Transverse colon (tissue), 4 donors: Measurements from ENCODE around the gene ARL2.

Experiments used
- EP300 ChIP-seq: sonication (generic); formaldehyde crosslinking; IDR thresholded peaks from one replicate; pipeline ENCODE4 v1.6.1; 2017; ENCODE audit warnings: antibody characterized with exemption, low read depth
- POLR2AphosphoS5 ChIP-seq, 3 donors: sonication (generic); formaldehyde crosslinking; IDR thresholded peaks; one replicate each; pipeline ENCODE4 v1.6.1; 2016; ENCODE audit warnings: antibody characterized with exemption in 3 of 3
- TF ChIP-seq, protein P1 (sequence below), 5 experiments: fragments of 200-600 bp in 3 of 5; fragments of 450-650 bp in 2 of 5; sonication (generic) in 3 of 5; IDR thresholded peaks; 1 replicate in 2 of 5; 2 replicates in 3 of 5; pipeline ENCODE4 v1.5.1; 2016 to 2017; ENCODE audit warnings: antibody characterized with exemption in 5 of 5, inconsistent platforms in 3 of 5, mild to moderate bottlenecking in 2 of 5, moderate library complexity in 1 of 5

DNA sequence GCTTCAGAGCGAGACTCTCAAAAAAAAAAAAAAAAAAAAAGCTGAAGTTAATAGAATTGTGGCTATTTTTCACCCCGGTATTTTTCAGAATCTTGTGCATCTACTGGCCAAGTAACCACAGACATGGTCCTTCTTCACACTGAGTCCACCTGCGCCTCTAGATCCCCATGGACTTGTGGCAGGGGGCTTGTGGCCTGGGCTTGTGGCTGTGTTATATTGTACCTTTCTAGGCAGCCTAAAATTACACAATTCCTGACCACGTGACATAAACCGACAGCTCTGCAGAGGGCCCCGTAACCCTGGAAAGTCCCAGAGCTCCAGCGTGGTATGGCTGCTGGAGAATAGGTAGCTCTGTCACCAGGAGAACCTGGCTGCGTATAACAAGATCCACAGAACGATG is 55.3 kb downstream of the ARL2 start:
- TF ChIP-seq, protein P1, sequence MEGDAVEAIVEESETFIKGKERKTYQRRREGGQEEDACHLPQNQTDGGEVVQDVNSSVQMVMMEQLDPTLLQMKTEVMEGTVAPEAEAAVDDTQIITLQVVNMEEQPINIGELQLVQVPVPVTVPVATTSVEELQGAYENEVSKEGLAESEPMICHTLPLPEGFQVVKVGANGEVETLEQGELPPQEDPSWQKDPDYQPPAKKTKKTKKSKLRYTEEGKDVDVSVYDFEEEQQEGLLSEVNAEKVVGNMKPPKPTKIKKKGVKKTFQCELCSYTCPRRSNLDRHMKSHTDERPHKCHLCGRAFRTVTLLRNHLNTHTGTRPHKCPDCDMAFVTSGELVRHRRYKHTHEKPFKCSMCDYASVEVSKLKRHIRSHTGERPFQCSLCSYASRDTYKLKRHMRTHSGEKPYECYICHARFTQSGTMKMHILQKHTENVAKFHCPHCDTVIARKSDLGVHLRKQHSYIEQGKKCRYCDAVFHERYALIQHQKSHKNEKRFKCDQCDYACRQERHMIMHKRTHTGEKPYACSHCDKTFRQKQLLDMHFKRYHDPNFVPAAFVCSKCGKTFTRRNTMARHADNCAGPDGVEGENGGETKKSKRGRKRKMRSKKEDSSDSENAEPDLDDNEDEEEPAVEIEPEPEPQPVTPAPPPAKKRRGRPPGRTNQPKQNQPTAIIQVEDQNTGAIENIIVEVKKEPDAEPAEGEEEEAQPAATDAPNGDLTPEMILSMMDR (IDR thresholded peaks at IDR 0.05) = no peak
- TF ChIP-seq EP300 (no peak), POLR2AphosphoS5 (IDR thresholded peaks at IDR 0.05) (no peak)
